OCI-LY7 (cell line): ENCODE measurements around the gene FAM187B.

Experiments
- EZH2phosphoT487 ChIP-seq: fragments of 200-600 bp; sonication (generic); IDR thresholded peaks from 2 replicates; pipeline ENCODE4 v1.6.1; 2018; ENCODE audit warnings: low read depth, borderline replicate concordance, mild to moderate bottlenecking, mixed run types, antibody characterized with exemption, low read length, moderate library complexity, mixed read lengths
- TF ChIP-seq, protein P1 (sequence below): fragments of 200-600 bp; sonication (generic); conservative IDR thresholded peaks from 2 replicates; pipeline ENCODE4 v1.5.1; 2014; ENCODE audit warnings: mild to moderate bottlenecking, antibody characterized with exemption, low read length, moderate library complexity, mixed read lengths

- TF ChIP-seq, protein P1, sequence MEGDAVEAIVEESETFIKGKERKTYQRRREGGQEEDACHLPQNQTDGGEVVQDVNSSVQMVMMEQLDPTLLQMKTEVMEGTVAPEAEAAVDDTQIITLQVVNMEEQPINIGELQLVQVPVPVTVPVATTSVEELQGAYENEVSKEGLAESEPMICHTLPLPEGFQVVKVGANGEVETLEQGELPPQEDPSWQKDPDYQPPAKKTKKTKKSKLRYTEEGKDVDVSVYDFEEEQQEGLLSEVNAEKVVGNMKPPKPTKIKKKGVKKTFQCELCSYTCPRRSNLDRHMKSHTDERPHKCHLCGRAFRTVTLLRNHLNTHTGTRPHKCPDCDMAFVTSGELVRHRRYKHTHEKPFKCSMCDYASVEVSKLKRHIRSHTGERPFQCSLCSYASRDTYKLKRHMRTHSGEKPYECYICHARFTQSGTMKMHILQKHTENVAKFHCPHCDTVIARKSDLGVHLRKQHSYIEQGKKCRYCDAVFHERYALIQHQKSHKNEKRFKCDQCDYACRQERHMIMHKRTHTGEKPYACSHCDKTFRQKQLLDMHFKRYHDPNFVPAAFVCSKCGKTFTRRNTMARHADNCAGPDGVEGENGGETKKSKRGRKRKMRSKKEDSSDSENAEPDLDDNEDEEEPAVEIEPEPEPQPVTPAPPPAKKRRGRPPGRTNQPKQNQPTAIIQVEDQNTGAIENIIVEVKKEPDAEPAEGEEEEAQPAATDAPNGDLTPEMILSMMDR = peak; percentile 73
- no peak for TF ChIP-seq EZH2phosphoT487
Observed at GRCh38 chr19:35269438-35270117, 41.0 kb upstream of the FAM187B start.
